Subcutaneous adipose tissue (tissue), 4 donors: ENCODE results near the gene DAZAP1. TPM values are rescaled to one million over a fixed set of nuclear protein-coding genes. Genes with fewer than 3 reads are reported as not detected.

Experiments
- total RNA-seq, 4 donors: library from RNA; depleted of rRNA; stranded (reverse); fragments of >200 nt; gene quantifications; one replicate each; pipeline ENCODE4 v1.1.0, GENCODE V29; 2016
- TF ChIP-seq, protein P1 (sequence below): fragments of 450-650 bp; IDR thresholded peaks from one replicate; pipeline ENCODE4 v1.5.1; 2016; ENCODE audit warnings: low read depth, mild to moderate bottlenecking, control low read depth, antibody characterized with exemption, moderate library complexity

Gene DAZAP1
- total RNA-seq, 4 donors from 2014 or later, result 25.8 to 46.7 (median 33.6) TPM

DNA sequence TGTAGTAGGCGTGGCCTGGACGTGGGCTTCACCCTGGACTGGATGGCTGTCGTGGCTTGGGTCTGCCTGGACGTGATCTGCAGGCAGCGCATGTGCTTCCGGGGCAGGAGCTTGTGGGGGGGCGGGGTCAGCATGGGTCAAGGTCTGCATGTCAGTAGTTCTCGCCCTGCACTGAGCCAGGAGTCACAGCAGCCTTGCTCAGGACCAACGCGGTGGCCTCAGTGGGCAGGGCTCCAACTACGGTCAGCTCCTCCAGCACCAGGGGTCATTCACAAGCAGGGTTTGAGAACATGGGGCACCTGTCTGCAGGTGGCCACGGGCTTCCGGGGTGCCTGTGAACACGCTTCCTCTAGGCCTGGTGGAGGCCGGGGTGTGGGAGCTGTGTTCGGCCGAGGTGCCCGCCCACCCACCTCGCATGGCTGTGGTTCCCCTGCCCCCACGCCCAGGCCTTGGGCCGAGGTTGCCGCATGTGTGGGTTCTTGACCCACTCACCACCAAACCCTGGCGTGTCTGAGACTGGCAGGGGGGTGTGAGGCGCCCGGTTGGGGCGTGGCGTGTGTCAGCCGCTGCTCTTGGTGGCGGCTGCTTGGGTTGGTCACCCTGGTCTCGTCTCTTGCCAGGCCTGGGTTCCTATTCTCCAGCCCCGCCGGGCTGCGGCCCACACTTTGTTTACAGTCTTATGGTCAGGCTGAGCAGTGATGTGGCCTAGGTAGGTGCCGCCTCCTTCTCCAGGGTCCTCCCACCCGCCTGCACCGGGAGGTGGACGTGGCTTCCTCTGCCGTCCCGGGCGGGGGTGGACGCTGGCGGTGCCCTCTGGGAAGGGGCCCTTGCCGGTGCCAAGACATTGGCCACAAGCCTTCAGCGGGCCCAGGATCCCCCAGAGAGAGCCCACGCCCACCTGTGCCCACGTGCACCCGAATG, 26.0 kb downstream of the DAZAP1 start:
- TF ChIP-seq, protein P1, sequence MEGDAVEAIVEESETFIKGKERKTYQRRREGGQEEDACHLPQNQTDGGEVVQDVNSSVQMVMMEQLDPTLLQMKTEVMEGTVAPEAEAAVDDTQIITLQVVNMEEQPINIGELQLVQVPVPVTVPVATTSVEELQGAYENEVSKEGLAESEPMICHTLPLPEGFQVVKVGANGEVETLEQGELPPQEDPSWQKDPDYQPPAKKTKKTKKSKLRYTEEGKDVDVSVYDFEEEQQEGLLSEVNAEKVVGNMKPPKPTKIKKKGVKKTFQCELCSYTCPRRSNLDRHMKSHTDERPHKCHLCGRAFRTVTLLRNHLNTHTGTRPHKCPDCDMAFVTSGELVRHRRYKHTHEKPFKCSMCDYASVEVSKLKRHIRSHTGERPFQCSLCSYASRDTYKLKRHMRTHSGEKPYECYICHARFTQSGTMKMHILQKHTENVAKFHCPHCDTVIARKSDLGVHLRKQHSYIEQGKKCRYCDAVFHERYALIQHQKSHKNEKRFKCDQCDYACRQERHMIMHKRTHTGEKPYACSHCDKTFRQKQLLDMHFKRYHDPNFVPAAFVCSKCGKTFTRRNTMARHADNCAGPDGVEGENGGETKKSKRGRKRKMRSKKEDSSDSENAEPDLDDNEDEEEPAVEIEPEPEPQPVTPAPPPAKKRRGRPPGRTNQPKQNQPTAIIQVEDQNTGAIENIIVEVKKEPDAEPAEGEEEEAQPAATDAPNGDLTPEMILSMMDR, result no peak

DNA sequence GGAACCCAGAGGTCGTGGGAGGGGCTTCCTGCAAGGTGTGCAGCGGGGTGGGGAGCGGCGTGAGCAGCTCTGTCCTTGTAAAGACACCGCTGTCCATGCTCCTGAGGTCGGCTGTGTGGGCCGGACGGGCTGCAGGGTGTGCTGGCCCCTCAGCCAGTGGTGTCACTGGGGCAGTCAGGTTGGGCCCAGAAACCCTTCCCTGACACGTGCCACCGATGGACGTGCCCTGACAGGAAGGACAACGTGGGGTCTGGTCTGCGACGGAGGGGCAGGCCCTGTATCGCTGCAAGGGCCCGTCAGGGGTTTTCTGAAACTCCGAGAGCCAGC, 26.6 kb downstream of the DAZAP1 start:
- TF ChIP-seq, protein P1, result no peak

DNA sequence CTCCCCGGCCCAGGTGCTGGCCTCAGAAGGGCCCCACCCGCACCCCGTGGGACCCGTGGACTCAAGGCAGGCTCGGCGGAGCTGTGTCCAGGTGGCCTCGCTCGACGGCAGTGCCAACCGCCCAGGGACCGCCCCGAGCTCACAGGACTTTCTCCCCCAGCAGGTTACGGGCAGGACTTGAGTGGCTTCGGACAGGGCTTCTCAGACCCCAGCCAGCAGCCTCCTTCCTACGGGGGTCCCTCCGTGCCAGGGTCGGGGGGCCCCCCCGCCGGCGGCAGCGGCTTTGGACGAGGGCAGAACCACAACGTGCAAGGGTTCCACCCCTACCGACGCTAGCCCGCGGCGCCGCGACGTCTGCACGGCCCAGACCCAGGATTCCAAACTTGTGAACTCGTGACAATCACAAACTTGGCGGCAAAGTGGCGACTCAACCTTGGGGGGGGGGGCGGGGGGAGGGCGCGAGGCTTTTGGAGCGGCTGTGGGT, 27.2 kb downstream of the DAZAP1 start:
- TF ChIP-seq, protein P1, result no peak

DNA sequence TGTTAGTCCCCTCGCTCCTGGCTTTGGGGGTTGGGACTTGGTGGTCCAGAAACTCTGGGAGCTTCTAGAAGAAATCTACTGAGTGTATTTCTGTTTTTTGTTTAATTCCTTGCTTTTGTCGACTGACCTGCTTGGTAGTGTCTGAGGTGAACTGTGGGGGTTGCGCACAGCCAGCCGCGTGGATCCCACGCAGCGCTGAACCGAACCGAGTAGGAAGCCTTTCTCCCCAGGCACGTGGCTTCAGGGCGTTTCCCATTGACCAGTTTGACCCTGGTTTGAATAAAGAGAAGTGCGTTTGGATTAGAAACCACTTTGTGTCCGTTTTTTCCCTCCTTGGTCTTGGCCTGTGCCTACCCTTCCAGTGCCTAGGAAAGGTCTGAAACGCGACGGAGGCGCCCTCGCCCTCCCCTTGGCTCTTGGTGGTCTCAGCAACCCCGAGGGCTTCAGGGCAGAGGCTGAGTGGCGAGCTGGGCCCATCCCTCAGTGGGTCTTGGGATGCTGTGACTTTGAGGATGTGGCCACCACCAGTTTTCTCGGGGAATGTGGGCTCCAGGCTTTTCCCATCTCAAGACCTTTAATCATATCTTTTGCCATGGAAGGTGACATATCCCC, 28.1 kb downstream of the DAZAP1 start:
- TF ChIP-seq, protein P1, result no peak

DNA sequence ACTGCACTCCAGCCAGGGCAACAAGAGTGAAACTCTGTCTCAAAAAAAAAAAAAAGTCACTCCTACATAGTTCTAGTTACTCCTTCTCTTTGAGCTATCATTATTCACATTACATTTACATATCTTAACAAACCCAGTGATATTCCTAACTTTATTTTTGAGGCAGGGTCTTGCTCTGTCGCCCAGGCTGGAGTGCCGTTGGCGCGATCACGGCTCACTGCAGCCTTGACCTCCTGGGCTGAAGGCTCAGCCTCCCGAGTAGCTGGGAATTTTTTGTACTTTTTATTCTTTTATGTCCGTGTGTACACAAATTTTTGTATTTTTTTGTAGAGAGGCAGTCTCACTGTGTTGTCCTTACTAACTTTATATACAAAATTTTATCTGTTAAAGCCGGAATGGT, 30.2 kb downstream of the DAZAP1 start:
- TF ChIP-seq, protein P1, result no peak

DNA sequence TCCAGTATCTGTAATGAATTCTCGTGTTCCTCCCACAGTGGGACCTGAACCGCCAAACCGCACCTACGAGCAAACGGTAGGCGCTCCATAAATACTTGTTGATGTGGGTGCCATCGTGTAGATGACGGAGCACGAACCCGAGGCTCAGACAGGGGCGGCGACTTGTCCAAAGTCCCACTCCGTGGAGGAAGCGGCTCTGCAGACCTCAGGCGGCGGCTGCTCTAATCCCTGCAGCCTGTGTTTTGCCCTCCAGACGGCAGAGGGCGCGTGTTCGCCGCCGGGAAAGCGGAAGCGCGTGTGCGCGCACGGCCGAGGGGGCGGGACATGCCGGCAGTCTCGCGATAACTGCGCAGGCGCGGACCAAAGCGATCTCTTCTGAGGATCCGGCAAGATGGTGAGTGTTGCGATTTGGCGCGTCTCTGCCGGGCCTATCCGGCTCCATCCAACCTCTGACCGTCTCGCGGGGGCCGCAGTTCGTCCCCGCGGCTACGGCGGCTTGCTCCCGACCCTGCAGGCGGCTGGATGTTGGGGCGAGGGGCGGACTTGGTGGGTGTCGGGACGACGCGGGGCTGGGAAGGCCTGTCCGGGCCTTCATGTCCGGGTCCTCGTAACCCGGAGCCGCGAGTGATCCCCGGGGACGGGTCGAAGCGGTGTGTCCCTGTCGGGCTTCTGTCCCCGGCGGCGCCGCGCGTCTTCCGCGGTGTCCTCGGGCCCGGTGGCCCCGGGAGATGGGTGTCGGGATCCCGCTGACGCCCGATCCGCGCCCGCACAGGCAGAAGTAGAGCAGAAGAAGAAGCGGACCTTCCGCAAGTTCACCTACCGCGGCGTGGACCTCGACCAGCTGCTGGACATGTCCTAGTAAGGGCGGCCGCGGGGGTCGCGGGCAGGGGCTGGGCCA, 30.9 kb downstream of the DAZAP1 start, which contains the start of gene RPS15:
Gene RPS15, plus strand, starts transcription at position 362 of the 898 bp plus-strand sequence. Its CDS starts 30 bp downstream, at position 392.
- TF ChIP-seq, protein P1, result no peak

DNA sequence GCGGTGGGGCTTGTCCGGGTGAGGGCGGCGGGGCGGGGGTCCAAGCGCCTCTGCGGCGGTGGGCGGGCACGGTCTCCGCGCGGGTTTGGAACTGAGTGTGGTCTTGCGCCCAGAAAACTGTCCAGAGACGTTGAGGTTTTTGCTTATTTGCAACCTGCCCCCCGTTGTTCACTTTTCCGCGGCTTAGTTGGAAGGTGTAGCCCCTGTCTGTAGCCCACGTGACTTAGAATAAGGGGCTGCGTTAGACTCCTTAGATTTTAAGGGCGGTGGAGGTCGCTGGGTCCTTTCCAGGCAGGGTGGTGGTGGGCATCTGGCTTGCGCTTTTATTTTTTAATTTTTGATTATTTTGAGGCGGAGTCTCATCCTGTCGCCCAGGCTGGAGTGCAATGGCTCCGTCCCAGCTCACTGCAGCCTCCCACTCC, 31.6 kb downstream of the DAZAP1 start:
- TF ChIP-seq, protein P1, result no peak
